Stimulated activated CD4-positive, alpha-beta T cell treated with anti-CD3 and anti-CD28 coated beads, Interleukin-12 subunit alpha, Interleukin-12 subunit beta, amount 100 ng/mL, for 4 hours (primary cell): Measurements from ENCODE around the gene EHF.

ENCODE experiments used
- DNase-seq: peaks from one replicate; pipeline ENCODE4 v3.0.0-alpha.2; 2020

The EHF gene

DNA sequence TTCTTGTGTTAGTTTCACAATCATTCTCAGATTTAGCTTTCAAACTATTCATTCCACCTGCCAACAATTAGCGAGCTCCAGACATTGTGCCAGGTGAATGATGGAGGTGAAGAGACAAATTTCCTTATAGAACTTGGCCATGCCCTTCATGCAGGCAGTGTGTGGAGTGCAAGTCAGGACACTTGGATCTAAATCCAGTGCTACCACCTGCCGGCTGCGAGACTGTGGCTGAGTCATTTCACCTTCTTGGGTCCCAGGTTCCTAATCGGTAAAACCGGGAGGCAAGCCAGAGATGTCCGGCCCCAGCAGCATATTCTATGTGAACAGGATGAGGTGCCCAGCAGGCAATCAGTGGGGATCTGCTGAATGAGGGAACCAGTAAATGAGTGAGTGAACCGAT, 18.6 kb upstream of the EHF start:
- DNase-seq, result no peak

DNA sequence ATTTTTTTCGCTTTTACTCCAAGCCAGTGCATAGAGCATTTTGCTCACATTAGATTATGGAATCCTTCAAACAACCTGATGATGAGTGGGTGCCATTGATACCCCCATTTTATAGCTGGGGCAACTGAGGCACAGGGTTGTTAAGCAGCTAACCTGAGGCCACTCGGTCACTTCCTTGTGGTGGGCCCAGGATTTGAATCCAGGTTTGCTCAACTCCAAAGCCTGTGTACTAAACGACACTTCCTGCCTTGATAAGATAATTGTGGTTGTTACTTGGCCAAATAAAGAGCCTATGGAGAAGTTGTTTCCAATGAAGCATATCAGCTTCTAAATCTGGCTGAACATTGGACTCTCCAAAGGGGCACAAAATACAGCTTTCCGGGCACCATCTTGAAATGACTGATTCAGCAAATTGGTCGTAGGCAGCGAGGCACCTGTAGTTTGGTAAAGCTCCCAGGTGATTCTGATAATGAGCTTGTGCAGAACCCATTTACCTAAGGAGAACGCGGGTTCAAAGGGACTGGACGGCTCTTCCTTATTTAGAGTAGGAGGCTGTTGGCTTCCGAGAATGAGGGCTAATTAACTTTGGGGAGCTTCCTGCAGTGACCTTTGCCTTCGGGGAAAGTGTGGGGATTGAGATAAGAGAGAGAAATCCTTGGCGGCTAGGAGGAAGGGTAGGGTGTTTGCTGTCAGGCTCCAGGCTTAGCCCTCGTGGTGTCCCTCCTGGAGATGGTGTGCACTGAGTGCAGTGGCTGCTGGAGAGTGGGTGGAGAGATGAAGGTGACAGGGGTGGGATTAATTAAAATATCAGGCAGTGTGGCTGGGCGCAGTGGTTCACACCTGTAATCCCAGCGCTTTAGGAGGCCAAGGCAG, 17.5 kb upstream of the EHF start:
- no peak for DNase-seq

DNA sequence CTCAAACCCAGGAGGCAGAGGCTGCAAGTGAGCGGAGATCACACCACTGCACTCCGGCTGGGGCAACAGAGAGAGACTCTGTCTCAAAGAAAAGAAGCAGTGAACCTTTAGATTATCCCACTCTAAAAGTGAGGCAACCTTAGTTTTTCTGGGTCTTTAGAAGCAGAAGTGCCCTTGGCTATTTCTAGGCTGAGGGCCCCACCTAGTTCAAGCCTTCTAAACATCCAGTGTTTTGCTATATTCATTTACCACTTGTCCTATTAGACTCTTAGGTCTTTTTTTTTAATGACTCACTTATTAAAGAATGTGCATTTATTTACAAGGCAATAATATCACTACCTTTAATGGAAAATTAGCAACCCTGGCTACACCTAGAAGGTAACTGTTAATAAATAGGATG, 16.7 kb upstream of the EHF start:
- no peak for DNase-seq

DNA sequence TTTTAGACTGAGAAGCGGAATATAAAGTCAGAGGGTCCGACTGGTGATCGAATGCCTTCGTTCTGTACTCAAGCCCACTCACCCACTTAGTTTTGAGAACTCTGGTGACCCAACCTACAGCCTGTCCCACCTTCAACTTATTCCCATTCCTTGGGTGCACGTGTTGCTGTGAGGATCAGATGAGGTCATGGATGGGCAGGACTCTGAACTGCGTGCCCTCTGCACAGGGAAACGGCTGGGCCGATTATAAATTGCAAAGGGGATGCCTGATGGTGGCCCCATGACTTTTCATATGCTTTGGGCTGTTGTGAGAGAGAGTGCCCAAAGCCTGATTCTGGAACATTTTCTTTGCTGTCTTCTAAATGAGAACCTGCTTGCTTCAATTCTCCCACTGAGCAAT, 16.0 kb upstream of the EHF start:
- DNase-seq, result no peak

DNA sequence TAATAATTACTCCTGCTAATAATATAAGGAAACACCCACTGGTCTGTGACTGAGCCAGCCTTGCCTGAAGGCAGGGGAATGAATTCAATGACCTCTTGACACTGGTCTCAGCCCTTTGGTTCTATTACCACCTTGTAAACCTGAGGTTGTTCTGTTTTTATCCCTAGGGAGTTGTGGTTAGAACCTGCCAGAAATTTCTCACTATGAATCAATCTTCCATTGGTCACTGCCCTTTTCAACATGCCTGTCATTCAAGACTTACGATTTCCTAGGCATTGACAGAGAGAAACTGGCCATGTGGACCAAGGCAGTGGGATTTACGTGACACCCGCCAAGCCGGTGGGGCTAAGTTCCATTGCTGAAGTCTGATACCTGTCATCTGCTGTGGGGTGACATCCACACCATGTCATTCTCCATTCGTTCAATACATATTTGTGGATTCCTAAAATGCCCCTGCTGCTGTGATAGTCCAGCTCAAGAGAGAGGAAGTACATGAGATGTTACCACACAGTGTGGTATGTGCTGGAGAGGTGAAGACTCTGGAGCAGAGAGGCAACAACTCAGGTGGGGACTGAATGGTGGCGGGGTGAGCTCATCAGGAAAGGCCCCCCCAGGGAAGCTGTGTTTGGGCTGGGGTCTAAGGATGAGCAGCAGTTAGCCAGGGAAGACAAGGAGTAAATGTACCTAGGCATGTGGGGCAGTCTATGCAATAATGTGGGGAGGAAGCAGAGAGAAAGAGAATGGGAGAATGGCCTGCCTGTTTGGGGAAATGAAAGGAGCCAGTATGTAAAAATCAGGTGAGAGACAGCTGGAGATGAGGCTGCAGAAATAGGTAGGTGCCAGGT, 15.2 kb upstream of the EHF start:
- no peak for DNase-seq

DNA sequence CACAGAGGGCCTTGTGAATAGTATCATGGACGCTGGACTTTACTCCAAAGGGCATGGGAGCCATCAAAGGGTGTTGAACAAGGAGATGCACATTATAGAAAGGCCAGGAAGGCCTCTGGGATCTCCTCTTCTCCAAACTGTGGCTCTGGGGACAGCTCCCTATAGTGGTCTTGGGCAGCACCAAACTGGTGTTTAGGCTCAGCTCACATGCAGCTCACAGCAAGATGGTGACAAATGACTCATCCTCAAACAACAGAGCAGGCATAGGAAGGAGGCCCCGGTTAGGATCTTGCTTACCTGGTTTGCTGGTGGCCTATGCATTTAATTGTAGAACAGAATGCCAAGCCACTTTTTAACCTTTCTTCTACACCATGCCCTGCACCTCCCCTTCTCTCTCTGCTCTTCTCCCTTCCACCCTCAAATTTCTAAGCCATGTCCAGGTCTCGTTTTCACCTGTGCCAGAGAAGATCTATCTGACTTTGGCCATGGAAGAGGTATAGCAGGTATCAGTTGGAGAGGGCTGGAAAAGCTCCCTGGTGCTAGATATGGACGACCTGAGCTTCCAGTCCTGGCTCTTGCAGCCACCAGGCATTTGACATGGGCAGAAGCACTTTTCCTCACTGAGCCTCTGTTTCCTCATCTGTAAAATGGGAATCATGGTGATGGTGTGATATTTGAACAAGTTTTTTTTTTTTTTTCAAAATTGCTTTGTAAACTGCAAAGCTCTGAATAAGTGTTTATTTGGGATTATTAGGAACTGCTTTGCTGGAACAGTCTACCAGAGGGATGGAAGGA, 14.4 kb upstream of the EHF start:
- no peak for DNase-seq

DNA sequence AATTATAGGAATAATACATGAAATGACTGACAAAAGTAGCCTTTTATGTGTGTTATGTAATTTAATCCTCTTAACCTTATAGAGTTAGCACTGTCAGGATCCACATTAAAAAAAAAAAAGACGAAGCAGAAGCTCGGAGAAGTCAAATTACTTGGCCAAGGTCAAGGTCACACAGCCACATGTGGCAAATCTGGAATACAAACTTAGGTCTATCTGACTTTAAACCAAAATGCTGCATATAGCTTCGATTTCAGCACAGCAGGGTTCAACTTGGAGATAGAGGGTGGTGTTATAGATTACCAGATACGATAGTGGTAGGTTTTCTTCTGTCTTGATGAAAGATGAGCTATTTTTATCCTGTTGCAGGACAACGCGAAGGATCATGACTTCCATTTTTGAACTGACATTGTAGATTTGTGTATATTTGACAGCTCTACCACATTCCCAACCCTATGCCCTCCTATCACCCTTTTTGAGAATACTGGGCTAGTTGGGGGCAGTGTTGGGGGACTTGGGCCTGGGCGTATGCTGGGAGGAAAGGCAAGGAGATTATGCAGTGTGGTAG, 11.6 kb upstream of the EHF start:
- no peak for DNase-seq

DNA sequence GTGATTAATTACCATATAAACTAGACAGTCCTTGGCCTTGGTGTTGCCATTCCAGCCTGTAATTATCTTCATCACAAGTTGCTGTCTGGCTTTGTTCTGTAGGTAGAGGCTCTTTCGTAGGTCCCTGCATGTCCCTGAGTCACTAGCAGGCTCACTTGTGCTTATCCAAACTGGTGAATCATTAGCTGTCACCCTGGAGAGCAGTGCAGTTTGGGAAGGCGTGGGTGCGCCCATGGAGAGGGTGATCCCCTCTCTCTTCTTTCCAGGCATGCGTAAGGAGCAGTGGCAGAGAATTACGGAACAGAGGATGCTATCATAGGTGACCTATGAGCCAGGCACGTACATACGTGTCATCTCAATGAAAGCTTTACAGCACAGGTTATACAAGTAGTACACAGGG, 11.0 kb upstream of the EHF start:
- no peak for DNase-seq

DNA sequence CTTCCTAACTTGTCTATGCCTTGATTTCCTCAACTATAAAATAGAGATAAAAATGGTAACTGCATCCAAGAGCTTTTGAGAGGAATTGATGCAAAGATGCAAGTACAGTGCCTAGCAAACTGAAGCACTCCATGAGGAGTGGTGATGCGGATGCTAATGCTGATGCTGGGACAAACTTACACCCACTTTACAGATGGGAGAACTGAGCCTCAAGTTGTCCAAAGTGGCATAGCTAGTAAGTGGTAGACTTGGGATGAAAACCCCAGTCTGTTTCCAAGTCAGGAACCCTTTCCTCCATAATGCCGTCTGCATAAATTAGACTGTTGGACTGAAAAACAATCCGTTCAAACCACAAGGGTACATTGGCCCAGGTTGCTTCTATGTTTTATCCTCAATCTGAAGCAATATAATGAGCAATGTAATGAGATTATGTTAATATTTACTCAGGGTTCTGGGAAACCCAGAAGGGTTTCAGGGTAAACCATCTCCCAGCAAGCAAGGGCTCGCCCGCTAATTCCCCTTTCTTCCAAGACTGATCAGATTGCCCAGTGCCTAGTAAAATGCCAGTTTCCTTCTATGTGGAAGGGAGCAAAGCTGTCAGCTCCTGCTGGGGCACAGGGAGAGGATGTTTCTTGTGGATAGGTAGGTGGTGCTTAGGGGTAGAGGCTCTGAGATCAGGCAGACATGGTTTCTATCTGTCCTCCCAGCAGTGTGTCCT, 10.4 kb upstream of the EHF start:
- DNase-seq, result no peak

DNA sequence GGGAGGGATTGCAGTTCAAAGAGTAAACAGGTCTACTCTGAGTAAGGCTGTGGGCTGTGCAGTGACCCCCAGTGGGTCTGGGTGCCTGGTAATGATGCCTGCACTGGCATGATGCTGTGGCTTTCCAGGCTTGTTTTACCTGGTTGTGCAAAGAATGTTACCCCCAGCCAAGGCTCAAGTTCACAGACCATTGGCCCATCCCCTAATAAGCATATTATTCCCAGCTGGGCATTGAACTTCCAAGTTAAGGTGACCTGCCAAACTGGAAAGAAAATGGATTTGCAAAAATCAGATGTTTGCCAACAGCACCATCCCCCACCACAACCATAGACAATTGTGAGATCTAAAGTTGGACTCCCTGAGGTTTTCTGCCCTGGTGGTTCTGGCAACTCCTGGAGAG, 7.9 kb upstream of the EHF start:
- no peak for DNase-seq

DNA sequence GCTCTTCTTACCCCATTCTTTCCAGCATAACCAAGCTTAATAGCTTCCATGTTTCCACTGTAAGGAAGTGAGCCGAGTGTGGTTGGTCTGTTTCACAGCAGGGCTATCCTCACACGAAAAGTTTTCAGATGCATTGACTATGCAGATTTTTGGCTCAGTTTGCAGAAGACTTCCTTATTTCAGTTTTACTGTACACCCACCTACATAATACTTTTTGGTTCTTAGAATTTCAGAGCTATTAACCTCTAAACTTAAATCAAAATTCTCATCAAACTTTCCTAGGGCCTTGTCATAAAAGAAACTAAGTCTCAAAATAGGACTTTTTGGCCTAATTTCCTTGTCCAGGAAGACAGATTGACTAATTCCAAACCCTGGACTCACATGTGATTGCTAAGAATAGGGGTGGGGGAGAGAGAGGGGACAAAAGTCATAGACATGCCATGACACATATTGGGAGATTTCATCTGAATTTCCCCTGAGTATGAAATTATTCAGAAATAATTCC, 7.3 kb upstream of the EHF start:
- no peak for DNase-seq

DNA sequence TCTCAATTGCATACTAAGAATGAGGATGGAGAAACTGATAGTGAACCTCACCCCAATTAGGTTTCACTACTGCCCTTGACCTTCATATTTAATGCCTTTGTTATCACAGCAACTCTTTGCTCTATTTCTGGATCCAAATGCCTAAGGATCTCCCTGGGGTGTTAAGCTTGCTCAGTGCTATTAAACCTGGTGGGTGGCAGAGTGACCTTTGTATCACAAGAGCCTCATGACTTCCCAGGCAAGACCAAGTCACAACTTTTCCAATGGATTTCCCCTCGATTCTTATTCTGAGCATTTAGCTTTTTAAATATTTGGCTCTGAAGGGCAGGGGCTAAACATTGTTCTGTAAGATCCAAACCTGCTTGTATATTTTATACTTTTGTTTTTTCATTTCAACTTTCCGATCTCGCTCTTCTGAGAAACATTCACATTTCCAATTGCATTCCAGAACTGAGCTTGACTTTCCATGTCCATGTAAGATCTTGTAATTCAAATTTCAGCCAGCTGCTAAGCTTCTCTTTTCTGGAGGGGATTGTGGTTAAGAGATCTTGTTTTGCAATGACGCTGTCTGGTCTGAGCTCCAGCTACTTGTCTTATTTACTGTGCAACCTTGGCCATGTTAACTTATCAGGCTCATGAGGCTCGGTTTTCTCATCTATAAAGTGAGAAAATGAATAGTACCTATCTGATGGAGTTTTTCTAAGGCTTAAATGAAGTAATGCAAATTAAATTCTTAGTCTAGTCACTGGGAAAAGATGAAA, 6.4 kb upstream of the EHF start:
- no peak for DNase-seq

DNA sequence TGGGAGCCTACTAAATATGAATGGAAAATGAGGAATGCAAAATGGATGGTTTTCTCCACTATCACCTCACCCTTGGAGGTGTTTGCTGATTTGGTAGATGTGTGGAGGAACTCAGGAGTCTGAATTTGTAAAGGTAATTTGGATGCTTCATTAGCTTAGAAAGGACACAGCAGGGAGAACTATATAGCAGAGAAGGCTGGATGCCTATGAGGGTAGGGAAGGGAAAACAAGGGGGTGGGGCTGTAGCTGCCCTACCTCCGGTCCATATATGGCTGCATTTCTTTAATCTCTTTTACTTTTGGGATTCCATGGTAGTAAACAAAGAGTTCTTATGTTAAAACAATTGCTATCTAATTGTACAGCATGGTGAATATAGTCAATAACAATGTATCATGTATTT, 4.8 kb upstream of the EHF start:
- DNase-seq, result no peak

DNA sequence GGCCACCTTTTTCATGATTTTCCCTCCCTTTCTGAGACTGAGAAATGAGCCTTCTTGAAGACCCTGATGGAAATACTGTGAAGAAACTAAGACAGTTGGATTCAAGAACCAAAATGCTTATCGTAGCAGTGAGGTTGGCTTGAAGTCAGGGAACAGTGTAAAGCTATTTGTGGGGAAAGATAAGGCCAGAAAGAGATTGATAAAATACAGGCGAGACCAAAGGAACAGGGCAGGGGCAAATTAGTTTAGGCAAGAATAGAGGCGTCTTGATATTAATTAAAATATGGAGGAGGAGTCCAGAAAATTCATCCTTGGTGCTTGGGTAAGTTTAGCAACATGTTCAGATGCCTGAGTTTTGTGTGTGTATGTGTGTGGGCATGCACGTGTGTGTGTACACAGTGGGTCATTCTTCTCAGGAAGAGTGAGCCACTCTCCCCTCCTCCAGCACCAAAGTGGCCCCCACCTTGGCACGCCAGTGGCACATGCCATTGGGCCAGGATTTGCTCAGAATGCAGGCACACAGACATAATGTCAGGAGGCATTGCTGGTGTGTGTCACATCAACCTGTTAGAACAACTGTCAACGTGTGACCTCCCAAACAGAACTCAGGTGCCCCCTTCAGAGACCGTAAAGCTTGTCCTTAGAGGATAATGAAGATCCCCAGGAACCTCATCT, 3.9 kb upstream of the EHF start:
- no peak for DNase-seq

DNA sequence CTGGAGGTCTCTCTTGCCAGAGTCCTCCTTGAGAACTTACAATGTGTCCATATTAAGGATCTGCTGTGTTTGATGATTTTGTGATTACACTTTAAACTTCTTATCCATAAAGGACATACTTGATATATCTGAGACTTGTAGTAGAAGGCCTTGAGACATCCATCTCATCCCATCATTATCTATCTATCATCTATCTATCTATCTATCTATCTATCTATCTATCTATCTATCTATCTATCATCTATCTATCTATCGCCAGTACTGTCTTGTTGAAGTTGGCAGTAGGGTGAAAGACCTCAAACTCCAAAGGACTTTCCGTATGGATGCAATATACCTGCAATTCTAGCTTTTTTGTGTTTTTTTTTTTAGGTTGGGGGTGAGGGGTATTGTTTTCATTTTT, 2.5 kb upstream of the EHF start:
- DNase-seq, result no peak

DNA sequence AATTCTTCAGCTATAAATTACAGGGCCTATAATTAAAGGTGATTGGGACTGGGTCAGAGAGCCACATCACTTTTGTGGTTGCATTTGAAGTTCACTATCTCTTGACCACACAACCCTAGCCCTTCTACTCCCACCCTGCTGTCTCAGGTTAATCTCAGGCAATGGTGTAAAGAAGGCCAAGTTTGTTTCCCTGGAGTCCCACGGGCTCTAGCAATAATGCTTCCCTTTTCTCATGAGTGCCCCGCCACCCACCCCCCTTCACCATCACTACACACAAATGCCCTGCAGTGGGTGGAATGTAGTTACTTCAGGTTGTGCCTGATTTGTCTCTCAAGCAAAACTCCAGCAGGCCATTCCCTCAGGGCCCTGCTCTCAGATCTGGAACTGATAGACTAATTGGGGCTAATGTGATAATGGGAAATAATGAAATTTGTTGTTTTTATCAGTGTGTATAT, 1.8 kb upstream of the EHF start:
- DNase-seq, result no peak

DNA sequence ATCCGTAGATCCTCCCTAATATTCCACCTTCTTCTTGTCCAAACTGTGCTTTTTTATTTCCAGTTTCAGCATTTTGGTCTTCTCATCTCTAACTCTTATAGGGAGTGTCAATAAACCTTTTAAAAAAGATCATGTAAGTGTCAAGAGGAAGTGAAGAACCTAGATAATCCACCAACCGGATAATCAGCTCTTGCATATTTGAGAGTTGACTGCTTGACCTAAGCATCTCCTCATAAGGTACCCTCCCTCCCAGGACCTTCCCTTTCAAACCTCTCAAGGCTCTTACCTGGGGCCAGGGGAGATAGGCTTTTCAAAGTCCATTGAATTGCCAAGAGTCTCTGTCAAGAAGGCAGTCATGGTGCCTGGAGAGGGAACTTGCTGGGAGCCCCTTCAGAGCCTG, 691 bp upstream of the EHF start:
- no peak for DNase-seq

DNA sequence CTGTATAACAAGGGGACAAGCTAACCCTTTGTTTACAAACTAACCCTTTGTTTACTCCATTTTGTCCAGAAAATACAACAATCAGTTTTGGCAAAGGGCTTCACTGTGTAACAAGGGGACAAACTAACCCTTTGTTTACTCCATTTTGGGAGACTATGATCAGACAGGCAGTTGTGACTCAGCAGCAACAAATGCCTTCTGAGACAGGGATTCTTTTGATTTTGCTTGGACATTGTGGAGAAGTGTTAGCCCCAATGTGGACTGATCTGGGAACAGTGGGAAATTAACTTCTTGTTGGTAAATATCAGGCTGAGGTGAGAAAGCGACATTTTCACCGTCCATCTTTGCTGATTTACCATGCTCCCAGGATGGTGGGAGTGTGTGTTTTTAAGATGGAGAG, 983 bp downstream of the EHF start:
- no peak for DNase-seq

DNA sequence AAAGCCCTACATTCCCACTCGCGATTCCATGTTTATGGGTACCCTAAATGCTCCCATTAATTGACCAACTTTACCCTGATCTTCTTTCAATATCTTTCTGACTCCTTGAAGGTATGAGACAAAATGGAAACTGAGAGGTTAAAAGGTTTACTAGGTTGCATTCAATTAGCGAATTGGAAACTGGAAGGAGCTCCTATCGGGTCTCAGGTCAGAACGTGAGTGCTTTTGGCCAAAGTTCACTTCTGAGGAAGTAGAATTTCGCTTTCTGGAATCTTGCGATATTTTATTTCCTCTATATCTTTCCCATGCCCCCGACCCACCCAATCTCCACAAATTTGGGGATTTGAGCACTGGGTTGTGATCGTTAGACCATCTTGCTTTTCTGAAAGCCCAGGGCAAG, 2.6 kb downstream of the EHF start:
- no peak for DNase-seq

DNA sequence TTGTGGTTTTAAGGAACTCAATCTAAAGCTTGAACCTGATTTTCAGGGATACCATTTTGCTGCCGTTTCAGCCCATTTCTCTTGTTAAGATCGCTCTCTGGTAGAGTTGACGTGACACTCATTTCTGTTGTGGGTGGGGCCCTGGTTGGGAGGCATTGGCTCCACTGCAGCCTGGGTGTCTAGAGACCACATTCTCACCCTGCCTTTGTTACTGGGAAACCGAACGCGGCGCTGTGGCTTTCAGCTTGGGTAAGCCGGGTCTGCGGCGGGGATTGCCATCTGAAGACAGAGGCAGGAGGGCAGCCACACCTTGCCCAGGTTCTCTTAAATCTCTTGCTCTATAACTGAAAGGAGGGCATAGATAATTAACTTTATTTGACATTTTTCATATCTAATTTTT, 3.2 kb downstream of the EHF start:
- DNase-seq, result no peak

DNA sequence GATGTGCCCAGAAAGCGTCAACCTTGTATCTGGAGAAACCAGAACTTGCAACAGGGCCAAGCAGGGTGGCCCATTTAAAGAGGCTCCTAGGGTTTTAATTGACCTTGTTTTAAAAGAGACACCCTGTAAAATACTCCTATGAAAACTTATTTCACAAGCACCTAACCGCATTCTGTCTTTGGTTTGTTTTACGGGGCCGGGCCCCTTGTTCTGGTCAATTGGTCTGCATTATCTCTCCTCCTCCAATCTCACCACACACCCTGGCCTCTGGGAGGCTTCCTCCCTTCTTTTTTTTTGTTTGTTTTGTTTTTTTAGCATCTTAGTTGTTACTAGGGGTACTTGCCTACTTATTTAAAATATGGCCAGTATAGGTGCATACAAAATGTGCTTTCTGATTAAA, 4.7 kb downstream of the EHF start:
- no peak for DNase-seq
